MM.1S (cell line): ENCODE data around the gene MT1M.

ENCODE experiments used
- CTCF ChIP-seq: fragments of 300-600 bp; sonication (generic); IDR thresholded peaks from 2 replicates; pipeline ENCODE4 v1.5.1; 2016; ENCODE audit warnings: antibody characterized with exemption, low read length, mixed read lengths
- EZH2 ChIP-seq: fragments of 300-600 bp; sonication (generic); optimal IDR thresholded peaks from 2 replicates; pipeline ENCODE3; 2017; ENCODE audit warnings: low read depth, mild to moderate bottlenecking, antibody characterized with exemption, low read length, mixed read lengths
- EZH2phosphoT487 ChIP-seq: fragments of 300-600 bp; sonication (generic); IDR thresholded peaks from 2 replicates; pipeline ENCODE4 v1.6.1; 2018; ENCODE audit warnings: antibody characterized with exemption, low read length

DNA sequence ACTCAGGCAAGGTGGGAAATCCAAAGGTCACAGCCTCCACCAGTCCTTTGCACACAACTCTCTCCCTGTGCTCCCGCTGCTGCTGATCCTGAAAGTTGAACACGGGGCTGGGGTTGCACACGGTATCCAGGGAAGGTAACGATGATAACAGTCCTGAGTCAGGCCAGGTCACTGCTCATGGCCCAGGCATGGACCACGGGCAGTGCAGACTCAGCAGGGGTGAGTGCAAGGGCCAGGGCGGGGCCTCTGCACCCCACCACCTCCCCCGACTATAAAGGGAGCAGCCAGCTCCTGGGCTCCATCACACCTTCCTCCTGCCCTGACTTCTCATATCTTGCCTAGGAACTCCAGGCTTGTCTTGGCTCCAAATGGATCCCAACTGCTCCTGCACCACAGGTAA is 19.1 kb downstream of the MT1M start, which contains the start of gene MT1B:
- TF ChIP-seq CTCF (no peak), EZH2phosphoT487 (no peak), EZH2 (no peak)
